ENCODE data around the gene ZNF70. TPM values are rescaled to one million over a fixed set of nuclear protein-coding genes. Genes with fewer than 3 reads are reported as not detected.

The ZNF70 gene
- total RNA-seq, 1 experiment from 2014 or later: 3.2 TPM

- ATAC-seq (no peak), DNase-seq (ENCODE audit: low read depth, low spot score) (no peak)
- BruUV-seq (replicated peaks): no TSS peak
- RAD21 ChIA-PET (ENCODE audit: low non-redundant PET in 1 of 2, low total read pairs in 2 of 2, uncharacterized antibody in 2 of 2, unreplicated experiment in 2 of 2): no interaction called here
- H2AFZ ChIP-seq (ENCODE audit: low read depth, low read length, poor library complexity, severe bottlenecking): no peak overlapping the region
- no peaks in the 10 kb centered on the region for H4K20me1 ChIP-seq (ENCODE audit: insufficient read depth)
- H3K27ac ChIP-seq (ENCODE audit: low read depth, low read length): no peak overlapping the region
- H3K9me3 ChIP-seq (ENCODE audit: control insufficient read depth in 1 of 2, insufficient read depth in 1 of 2, low read depth in 1 of 2, low read length in 2 of 2): no peaks in the 10 kb centered on the region
- POLR2A ChIA-PET: interaction anchor here (2.8 kb wide), 1 partner anchor 11 kb away, joined by 6 read pairs; the partner anchor contains the start of gene CHCHD10
- H3K4me1 ChIP-seq (ENCODE audit: control insufficient read depth in 1 of 2, insufficient read depth in 2 of 2, low read length in 2 of 2): peaks cover 20 to 41% of the 10 kb centered on the region in 2 experiments
- TF ChIP-seq FOSL1 (IDR thresholded peaks at IDR 0.05; ENCODE audit: low read depth) (no peak), CBX3 (IDR thresholded peaks at IDR 0.05; ENCODE audit: low read depth) (no peak), JUND (IDR thresholded peaks at IDR 0.05) (no peak), EZH2 (IDR thresholded peaks at IDR 0.05) (no peak), ZFX (IDR thresholded peaks at IDR 0.05) (no peak), SIN3A (IDR thresholded peaks at IDR 0.05; ENCODE audit: low read depth) (no peak), CEBPB (IDR thresholded peaks at IDR 0.05; ENCODE audit: low read depth) (no peak), EGR1 (IDR thresholded peaks at IDR 0.05; ENCODE audit: low read depth) (no peak), ZNF274 (IDR thresholded peaks at IDR 0.05; ENCODE audit: low read depth, low read length) (no peak), POLR2AphosphoS5 (IDR thresholded peaks at IDR 0.05; ENCODE audit: low read depth, low read length) (no peak), RAD21 (IDR thresholded peaks at IDR 0.05; ENCODE audit: low read depth) (no peak), SRF (IDR thresholded peaks at IDR 0.05; ENCODE audit: low read depth) (no peak), EZH2phosphoT487 (IDR thresholded peaks at IDR 0.05; ENCODE audit: borderline replicate concordance) (no peak), REST (IDR thresholded peaks at IDR 0.05; ENCODE audit: low read depth) (no peak), ELF1 (IDR thresholded peaks at IDR 0.05; ENCODE audit: borderline replicate concordance, low read depth) (no peak), YY1 (IDR thresholded peaks at IDR 0.05; ENCODE audit: extremely low read depth, insufficient replicate concordance, low read depth, low read length) (no peak)
- TF ChIP-seq, protein P1, sequence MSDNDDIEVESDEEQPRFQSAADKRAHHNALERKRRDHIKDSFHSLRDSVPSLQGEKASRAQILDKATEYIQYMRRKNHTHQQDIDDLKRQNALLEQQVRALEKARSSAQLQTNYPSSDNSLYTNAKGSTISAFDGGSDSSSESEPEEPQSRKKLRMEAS (IDR thresholded peaks at IDR 0.05): no peak
- TF ChIP-seq, protein P2, sequence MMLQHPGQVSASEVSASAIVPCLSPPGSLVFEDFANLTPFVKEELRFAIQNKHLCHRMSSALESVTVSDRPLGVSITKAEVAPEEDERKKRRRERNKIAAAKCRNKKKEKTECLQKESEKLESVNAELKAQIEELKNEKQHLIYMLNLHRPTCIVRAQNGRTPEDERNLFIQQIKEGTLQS (IDR thresholded peaks at IDR 0.05): no peak
- H3K4me2 ChIP-seq (ENCODE audit: low read length): no peak overlapping the region
- no peaks in the 10 kb centered on the region for H3K27me3 ChIP-seq (ENCODE audit: insufficient read depth, low read length)
- H3K4me3 ChIP-seq (replicated peaks in 1 of 2; ENCODE audit: low read depth in 1 of 2, low read length in 2 of 2): no peak overlapping the region
- H3K36me3 ChIP-seq (ENCODE audit: control insufficient read depth in 1 of 2, insufficient read depth in 2 of 2, low read length in 2 of 2): no peaks in the 10 kb centered on the region
- H3K79me2 ChIP-seq (ENCODE audit: insufficient read depth, low read length): no peaks in the 10 kb centered on the region
- H3K9me2 ChIP-seq (ENCODE audit: insufficient read depth): no peaks in the 10 kb centered on the region
- CTCF ChIA-PET: no interaction called here
- H3K9ac ChIP-seq (ENCODE audit: low read length): no peak overlapping the region
- intact Hi-C loops (cut with micrococcal nuclease): no loop called here
Measured at GRCh38 chr22:23778577-23778900, 27.6 kb upstream of the ZNF70 start.
